Activated CD4-positive, CD25-positive, alpha-beta regulatory T cell treated with anti-CD3 and anti-CD28 coated beads, Interleukin-2, amount 50 U/mL, for 16 hours (primary cell): ENCODE results near the gene VASH2.
"Not testable (repeated sequence)": the region's sequence is repeated elsewhere in the genome, so short reads cannot be mapped to it uniquely, and the experiment has no call there.

Experiments
- DNase-seq: peaks from one replicate; pipeline ENCODE4 v3.0.0-alpha.2; 2020; ENCODE audit warnings: low read depth, low spot score

VASH2 gene

DNA sequence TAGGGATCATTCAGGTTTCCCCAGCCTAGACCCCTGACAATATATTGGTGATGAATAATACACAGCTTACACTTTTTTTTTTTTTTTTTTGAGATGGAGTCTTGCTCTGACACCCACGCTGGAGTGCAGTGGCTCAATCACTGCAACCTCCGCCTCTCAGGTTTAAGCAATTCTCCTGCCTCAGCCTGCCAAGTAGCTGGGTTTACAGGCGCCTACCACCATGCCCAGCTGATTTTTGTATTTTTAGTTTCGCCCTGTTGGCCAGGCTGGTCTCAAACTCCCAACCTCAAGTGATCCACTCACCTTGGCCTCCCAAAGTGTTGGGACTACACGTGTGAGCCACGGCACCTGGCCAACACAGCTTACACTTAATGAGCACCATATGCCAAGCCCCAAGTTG is 7.2 kb downstream of the VASH2 start:
- no peak for DNase-seq

DNA sequence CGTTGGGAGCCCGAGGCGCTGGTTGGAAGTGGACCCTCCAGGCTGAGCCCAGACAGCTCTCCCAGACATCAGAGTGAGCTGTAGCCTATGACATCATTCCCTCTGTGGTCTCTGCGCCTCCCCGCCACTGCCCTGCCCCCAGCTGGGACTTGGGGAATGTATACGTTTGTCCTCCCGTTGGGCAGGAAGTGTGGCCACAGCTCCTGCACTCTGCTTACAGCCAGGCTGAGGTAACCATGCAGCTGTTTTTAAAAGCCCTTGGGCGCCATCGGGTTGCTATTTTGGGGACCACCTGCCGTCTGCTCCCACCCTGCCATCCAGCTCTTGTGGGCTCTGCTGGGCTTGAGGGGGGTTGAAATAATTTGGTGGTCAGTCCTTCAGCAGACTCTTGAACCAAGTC is 7.8 kb downstream of the VASH2 start:
- no peak for DNase-seq

DNA sequence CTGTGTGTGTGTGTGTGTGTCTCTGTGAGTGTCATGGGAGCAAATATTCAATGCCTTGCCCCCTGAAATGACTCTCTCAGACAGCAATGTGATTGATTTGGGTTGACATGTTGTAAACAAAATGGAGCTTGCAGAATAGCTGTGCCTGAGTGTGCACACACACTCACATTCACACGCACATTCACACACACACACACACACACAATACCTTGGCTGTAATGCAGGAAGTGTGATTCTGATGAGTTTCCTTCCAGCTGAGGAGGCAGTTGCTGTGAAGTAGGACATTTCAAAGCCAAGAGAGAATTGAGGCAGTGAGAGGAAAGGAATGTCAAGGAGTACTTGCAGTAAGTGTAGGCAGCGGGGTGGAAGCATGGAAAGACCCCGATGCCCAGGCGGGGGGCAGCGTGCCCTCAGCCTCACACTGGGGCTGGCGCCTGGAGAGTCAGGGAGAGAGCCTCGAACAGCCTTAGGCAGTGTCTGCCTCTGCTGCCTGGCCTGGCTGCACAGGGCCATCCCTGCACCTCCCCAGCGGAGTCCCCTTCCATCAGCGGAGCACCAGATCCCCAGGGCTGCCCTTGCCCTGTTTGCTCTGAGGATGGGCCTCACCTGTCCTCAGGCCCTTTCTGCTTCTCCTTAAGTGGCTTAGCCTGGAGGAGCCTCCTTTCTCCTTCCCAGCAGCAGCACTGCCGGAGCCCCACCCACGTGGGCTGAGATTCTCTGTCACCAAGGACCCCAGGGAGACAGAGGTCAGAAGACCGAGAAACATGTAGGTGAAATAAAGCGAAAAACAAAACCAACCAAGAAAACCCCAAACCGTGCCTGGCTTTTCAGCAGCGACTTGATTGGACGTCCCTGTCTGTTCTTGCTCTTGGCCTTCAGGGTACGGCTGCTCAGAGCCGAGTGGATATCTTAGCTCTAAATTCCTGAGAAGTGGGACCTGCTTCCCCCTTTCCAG is 9.2 kb downstream of the VASH2 start:
- DNase-seq, result no peak

DNA sequence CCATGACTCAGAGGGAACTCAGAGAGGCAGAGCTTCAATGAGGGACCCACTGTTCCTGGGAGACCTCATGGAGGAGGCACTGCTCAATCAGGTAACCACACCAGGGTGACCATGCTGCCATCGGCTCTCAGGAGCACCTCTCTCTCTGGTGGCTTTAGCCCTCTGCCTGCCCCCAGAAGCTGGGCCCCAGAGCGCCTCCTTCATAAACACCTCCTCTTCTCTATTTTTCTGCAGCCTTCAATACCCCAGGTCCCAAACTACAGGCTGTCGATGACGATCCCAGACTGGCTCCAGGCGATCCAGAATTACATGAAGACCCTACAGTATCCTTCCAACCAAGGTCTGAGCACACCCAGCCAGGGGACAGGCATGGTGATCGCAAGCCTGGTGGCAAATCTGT is 10.6 kb downstream of the VASH2 start:
- no peak for DNase-seq

DNA sequence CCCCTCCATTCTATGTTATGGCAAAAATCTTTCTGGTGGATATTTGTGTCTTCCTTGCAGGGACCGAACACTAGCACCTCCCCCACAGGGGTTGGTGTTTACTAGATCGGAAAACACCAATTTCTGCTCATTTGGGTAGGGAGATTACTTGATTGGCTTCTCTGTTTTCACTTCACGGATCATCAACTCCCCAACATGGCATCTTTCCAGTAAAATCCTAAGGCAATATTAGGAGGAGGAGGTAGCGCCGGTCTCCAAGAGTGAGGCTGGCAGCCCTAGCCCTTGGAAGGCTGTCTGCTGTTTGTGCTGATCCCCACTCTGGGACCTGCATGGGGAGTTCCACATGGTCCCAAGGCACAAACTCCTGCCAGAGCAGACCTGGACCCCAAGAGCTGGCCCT is 12.2 kb downstream of the VASH2 start:
- DNase-seq, result no peak

DNA sequence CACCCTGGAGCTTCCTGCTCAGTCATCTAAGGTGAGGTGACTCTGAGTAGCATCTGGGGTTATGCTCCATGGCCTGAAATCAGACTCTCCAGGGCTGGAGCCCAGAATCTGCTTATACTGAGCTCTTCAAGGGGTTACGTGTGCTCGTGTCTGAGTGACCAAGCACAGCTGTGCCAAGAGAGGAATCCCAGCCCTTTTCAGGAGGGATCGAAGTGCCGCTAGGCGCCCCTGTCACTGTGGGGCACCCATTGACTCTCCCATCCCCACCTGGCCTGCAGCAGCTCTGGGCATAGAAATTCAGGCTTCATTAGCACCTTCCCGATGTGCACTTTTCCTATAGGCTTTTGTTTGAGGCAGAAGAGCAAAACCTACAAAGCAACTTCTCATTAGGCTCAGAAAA is 13.8 kb downstream of the VASH2 start:
- DNase-seq, result no peak

DNA sequence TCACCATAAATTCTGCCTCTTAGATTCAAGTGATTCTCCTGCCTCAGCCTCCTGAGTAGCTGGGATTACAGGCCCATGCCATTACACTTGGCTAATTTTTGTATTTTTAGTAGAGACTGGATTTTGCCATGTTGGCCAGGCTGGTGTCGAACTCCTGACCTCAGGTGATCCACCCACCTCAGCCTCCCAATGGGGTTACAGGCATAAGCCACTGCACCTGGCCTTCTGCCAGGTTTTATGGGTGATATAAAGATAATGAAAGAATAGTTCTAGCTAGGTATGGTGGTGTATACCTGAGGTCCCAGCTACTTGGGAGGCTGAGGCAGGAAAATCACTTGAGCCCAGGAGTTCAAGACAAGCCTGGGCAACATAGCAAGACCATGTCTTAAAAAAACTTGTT is 14.7 kb downstream of the VASH2 start:
- DNase-seq, result not testable (repeated sequence)

DNA sequence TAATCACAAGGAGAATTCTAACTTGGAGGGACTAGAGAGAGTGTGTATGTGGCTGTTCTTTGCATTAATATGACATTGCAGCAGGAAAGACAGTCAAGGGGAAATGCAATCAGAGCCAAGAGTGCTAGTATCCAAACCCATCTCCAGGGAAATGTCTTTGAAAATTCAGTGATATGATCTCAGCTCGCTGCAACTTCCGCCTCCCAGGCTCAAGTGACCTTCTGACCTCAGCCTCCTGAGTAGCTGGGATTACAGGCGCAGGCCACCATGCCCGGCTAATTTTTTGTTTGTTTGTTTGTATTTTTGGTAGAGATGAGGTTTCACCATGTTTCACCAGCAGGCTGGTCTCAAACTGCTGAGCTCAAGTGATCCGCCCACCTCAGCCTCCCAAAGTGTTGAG is 16.3 kb downstream of the VASH2 start:
- no peak for DNase-seq

DNA sequence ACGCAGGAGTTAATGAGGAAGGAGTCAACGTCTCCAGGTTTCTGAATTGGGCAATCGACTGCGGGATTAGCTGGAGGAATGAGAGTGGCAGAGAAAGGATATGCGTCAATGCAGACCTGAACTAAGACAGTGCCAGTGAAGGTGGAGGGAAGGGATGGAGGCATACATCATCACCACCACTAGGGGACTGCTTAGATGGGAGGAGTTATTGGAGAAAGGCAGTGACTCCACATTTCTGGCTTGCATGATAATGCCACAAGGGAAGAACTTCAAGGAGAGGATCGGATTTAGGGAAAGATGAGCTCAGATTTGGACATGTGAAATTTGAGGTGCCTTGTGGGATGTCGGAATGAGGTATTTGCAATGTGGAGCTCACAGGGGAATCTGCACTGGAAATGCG is 17.5 kb downstream of the VASH2 start:
- no peak for DNase-seq

DNA sequence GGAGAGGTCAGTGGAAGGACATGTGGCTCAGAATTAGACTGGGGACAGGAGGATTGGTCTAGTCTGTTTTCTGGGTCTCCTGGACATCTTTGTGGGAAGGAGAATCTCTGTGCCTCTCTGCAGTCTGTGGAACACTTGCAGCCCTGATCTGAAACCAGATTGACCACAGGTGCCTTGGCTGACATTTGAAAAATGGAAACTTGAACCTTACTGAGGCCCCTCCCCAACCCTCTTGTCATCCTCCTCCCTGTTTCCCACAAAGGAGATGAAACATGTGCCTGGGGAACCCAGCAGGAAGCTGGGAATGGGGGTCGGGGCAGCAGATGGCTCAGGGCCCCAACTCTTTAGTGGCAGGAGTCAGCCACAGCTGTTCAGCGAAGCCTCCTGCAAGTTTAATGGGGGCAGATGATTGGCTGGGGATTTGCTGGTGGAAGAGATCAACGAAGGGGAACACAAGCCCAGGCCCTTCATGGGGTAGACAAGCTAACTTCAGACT is 18.1 kb downstream of the VASH2 start:
- DNase-seq, result no peak

DNA sequence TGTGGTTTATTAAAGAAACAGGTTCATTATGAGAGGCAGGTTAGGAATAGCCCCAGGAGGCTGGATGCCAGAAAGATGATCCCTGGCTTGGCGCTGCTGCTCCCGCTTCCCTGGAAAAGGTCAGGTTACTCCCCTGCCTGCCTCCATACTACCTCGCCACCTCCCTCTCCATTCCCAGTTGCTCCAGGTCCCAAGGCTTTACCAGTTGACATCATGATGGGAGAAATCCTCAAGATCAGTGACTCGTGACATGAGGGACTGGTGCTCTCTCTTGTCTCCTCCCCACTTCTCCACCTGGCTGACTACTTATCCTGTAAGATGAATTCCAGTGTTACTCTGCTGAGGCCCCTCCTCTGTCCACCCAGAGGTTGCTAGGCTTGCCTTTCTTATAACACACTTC is 19.7 kb downstream of the VASH2 start:
- DNase-seq, result no peak

DNA sequence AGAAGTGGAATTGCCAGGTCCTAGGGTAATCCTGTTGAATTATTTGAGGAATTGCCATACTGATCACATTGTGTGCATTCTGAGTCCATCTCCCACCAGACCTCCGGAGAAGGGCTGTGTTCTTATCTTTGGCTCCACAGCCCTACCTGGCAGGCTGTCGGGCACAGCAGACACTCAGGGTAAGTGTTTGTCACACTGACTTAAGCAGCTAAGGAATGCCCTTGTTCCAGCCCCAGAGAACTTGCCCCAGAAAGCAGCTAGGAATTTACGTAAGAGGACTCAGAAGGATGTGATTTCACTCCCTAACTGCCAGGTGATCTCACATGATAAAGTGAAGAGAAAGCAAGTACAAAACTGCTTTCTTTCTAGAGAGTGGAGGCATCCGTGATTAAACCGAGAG is 21.0 kb downstream of the VASH2 start:
- DNase-seq, result no peak

DNA sequence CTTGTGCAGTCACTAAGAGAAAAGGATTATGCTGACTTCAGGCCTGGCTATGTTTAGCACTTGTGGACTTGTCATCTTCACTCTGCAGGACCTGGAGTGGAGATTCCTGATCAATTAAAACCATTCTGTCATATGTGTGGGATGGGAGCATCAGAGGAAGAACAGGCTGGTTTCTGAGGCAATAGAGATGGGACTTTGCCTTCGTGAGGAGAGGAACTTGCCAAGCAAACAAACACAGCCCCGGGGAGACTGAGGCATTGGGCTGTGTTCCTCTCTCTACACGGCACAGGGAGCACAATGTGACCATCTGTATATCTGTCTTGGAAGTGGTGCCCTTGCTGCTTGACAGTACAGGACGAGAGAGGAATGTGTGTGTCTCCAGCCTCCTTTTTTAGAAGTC is 23.1 kb downstream of the VASH2 start:
- no peak for DNase-seq

DNA sequence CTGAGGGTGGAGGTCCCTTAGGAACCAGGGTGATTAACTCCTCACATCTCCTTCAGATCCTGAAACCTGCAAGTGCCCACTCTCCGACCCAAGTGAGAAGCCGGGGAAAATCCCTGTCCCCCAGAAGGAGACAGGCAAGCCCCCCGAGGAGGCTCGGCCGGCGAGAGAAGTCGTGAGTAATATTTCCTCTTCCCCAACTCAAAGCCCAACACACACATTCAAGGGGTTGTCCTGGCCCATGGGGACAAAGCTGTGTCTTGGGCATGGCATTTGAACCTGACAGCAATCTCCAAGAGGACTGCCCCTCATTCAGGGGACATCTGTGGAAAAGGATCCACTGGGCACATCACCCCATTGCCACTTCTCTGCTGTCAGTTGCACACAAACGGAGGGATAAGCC is 23.6 kb downstream of the VASH2 start:
- no peak for DNase-seq

DNA sequence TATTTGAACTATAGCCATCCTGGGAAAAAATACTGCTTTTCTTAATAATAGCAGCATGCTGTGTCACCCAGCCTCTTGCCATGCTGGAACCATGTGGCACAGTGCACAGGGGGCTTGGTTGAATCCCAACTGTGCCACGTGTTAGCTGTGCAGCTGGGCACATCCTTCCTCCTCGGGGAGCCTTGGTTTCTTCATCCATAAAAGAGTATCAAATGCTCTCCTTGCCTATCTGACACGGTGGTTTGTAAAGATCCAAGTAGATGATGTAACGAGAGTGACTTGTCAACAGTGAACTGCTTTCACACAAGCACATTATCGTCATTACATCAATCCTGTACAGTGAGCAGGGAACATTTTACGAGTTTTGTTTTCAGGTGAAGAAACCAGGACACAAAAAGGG is 24.4 kb downstream of the VASH2 start:
- DNase-seq, result no peak

DNA sequence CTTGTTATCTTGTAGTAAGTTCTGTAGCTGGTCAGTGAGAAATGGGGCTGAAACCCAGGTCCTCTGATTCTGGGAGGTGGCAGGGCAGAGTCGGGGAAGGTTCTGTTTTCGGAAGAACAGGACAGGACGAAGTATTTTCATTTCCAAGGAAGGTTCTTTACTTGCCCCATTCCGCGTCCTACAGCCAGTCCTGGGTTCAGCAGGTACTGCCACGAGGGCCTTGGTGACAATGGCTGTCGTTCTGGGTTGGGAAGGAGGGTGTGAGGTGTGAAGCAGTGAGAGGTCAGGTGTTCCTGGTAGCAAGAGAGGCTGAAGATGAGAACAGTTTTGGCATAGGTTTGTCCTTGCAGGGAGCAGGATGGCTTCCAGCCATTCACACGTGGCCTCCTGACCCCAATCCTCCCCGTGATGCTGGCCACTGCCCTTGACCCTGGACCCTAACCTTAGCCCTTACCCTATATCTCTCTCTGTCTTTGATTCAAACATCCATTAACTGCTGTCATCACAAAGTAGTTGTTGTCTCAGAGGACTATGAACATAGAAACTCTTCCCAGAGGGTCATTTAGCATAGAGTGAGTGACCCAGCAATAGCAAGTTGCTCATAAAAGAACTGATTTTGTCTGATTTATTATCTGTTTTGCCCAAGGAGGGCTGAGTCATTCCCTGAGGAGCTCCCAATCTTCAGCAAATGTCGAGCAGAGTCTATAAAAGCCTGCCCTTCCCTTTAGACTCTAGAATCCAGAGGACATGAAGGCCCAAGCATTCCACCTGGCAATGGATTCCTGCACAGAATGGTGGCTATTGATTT is 25.0 kb downstream of the VASH2 start:
- no peak for DNase-seq

DNA sequence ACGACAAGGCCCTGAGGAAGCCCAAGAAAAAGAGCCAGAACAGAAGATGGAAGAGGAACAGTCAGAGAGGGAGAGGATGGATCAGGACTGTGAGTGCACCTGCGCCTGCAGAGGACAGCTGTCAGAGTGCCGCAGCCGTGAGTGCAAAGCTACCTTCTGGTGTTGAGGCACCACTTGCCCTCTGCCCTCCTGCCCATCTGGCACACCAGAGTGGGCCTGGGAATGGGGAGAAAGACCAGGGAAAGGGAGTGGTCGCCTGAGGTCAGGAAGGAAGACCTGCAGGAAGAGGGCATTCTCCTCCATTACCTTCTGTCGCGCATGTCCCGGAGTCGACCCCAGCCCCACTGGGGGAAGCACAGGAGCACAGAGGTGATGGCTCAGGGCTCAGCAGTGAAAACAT is 26.2 kb downstream of the VASH2 start:
- DNase-seq, result no peak

DNA sequence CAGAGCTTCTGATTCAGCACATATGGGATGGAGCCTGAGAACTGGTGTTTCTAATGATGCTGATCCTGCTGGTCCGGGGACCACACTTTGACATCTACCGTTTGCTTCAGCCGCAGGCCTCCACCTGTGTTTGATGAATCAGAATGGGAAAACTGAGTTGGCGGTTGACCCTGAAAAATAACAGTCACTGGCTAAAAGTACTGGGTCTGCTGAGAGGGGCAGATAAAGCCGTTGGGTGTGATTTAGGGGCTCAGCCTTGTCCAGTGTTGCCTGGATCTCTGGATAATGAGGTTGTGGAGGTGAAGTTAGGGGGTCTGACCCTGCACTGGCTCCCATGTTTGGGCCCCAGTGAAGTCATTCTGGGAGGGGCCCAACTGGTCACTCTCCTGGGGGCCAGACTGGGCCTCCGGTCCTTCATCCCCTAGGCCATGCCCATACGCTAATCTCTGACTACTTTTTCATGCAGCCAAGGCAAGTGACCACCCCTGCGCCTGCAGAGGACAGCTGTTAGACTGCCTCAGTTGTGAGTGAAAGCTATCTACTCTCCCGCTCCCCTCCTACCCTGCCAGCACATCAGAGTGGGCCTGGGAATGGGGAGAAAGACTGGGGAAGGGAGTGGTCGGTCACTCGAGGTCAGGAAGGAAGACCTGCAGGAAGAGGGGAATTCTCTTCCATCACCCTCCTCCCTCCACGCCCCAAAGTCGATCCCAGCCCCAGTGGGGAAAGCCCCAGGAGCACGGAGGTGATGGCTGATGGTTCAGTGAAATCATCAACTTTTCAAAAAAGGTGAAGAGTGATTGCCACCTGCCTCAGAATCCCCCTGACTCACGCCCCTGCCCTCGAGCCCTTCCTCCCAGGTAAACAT is 27.7 kb downstream of the VASH2 start:
- no peak for DNase-seq

DNA sequence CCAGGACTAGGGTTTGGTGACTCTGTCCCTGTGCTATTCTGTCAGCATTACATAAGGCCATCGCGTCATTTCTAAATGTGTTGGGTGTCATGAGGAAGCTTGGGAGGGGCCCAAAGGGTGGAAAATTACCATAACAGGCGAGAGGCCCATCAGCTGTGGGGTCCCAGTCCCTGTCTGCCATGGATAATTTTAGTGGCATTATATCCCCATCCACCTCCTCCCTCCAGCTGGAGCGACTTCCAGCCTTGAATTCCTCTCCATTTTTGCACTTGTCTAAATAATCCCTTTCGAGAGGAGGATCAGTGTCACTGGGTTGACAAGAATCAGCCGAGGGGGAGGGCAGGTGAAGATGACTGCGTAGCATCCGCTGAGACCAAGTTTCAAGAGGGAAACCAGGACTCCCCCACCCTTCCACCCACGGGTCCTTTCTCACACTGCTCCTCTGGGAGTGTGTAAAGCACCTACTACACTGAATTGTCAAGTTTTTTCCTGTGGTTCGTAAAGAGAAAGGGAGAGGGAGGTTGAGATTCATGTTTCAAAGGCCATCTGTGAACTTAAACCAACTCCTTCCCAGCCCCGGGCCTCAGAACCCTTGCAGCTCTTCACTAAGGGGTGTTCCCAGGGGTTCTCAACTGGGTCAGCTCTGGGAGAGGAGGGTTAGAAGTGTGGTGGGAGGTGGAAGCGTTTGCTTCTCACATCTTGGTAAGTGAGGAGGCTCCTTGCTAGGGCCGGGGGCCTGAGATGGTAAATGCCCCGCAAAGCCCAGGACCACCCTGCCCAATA is 29.2 kb downstream of the VASH2 start:
- DNase-seq, result no peak

DNA sequence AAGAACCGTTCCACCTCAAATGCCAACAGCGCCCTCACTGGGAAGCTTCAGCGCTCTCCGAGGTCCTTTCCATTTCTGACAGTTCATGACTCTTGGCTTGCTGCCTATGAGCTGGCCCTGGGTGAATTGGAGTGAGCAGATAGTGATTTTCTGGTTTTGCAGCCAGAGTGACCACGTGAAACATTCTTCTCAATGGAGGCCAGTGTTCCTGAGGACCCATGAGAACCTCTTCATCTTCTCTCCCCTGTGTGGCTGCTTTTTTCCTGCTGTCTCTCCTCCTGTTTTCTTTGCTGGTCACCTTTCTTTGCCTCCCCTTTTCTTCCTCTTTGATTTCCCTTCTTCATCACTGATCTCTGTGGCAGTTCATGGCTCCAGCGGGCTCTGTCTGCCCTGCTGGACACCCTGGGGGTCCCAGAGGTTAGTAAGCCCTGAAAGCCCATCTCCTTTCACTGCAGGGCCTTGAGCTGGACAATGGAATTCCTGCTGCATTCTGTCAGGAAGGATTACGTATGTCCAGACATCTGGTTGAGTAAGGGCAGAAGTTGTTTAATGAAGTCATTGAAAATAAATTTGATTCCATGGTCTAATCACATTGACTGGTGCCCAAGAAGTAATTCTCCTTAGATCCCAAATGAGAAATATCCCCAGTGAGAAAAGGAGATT is 29.9 kb downstream of the VASH2 start:
- no peak for DNase-seq
